Fibroblast of skin of right biceps (primary cell): ENCODE results near the gene CXCL12.
A peak's percentile ranks its signal among the peaks of the same experiment; 100 is the strongest.

ENCODE experiments used
- DNase-seq: peaks from one replicate; pipeline ENCODE4 v3.0.0-alpha.2; 2013

The CXCL12 gene

DNA sequence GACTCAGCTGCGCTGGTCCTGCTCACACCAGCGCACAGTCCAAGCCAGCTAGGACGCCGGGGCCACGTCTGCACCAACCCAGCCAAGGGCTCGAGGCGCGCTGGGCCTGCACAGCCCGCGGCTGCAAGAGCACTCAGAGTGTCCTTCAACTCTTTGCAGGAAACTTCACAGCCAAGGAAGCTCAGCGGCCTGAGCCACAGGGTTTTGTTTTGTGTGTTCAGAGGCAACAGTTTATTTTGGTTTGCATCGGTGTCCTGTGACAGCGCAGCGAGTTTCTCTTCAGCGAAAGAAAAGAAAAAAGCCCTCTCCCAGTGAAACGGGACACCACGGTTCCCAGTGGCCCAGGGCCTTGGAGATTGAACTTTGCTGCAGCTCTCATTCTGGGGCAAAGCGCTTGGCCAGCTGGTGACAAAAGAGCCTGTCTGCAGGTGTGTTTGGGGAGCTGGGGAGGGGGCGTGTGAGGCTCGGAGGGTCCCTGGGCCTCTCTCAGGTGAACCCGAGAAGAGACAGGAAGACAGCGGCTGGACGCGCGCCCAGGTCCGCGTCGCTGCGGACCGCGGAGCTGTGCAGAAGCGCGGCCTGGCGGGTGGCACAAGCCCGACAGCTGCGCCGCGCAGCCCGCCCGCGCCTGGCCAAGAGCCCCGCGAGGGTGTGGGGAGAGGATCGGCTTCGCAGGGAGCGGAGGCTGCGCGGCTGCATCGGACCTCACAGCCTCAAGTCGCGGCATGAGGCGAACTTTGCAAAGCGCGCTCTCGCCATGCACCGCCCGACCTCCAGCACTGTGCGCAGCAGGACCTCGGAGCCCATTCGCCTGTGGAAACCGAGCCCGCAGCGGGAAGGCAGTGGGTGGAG, 922 bp downstream of the CXCL12 start:
- DNase-seq: peak; percentile 43

DNA sequence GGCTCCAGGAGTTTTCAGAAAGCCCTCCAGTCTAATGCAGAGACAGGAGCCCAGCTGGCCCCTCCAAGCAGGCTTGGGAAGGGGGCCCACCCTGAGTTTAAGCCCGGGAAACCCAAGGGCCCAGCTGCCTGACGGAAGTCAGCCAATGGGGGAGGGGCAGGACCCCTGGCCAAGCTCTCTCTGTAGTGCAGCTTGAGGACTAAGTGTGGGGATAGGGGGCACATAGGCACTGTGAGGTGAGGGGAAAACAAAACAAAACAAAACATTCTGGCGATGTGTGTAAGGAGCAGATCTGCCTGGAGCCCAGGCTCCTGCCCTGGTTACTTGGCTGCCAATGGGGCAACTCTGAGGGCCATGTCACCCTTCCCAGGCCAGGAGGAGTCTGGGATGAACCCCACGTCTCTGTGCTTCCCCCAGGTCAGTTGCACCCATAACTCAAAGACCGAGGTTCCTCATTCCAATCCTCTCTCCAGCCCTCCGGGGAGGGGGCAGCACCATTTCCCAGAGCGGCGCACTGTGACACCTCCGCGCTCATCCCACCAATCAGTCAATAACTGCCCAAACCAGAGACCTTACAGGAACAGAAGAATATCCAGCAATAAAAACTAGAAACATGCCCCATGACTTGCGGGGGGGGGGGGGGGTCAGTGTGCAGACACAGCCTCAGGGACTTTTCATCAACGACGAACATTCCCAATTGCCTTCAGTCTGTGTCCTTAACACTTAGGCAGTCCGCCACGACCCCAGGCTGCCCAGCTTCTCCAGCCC, 1.7 kb downstream of the CXCL12 start:
- no peak for DNase-seq

DNA sequence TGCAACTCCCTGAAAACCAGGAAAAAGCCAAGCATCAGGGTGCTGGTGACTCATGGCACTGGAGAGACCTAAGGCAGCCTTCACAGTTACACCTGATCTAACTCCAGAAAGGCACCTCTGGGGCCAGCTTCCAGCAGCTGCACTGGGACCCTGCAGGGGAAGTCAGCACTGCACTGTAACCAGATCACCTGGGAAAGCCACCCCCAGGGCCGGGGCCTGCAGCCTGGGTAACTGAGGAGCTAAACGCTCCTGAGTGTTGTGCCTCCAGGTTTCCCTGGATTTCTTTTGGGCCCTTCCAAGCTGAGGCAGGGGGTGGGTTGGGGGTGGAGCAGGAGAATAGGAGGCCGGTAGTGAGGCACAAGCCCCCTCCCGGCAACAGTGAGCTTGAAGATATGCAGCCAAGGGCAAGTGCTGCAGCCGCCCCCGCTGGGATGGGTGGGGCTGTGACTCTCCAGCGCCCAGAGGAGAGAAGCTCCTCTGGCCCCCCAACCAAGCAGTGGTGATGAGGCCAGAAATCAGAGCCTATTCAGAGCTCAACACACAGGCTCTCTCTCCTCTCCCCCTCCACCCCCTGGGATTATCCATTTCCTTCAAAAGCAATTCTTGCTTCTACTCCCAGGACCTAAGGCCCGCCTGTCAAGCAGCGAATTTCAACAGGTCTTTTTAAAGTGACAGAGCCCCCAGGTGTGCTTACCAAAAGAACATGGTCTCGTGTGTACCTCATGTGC, 2.6 kb downstream of the CXCL12 start:
- DNase-seq: peak; percentile 22

DNA sequence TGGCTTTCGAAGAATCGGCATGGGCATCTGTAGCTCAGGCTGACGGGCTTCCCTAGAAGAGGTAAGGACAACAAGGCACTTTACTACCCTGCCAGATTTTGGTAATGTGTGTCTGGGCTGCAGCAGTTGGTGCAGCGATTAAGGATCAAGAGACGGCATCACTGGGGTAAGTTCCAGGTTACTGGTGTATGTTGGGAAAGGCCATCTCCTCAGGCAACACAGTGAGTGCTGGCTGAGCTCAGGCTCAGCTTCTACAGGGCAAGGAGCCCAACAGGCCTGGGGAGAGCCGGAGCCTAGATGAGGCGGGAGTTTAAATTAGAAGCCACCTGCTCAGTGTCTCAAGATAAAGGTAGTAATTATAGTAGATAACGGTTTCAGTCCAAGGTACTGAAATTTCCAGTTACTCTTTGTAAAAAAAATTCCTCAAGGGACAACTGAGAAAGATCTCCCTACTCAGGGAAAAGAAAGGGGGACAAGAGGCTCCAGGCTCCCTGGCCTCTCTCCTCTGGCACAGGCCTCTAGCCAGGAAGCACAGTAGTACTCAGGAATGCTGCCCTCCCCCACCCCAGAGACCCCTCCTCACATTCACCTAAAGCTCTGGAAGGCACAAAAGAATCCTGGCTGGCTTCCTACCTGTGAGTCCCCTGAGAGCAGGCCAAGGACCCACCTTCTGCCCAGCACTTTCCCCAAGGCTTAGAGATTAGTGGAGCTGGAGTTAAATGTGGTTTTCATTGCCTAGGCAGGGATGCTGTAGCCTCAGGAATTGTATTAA, 3.9 kb downstream of the CXCL12 start:
- DNase-seq: no peak

DNA sequence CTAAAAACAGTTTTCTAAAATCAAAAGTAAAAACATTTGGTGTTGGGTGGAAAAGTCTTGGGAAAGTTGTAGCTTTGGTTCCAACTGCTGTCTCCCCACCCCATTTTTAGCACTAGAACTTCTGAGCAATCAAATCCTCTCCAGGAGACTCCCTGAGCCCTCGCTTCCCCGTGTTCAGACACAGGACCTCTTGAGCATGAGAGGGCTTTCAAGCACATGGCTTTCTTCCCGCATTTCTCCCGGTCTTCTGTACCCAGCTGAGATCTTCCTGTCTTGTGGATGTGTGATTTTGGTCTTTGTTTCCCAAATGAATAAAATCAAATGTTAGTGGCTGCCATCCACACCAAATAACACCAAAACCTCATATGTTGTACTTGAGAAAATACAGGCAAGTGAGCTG, 5.0 kb downstream of the CXCL12 start:
- no peak for DNase-seq

DNA sequence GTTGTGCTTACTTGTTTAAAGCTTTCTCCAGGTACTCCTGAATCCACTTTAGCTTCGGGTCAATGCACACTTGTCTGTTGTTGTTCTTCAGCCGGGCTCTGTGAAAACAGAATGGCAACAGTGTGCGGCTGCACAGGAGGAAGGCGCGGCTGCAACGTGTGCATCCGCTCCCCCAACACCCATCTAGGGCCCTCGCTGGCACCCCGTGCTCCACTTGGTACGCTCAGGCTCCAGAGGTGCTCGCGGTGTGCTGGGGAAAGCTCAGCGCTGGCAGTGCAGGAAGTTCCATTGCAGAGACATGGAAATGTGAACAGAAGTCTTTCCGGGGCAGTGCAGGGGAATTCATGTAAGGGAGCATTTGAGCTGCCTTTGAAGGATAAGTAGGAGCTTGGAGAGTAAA, 6.3 kb downstream of the CXCL12 start:
- no peak for DNase-seq

DNA sequence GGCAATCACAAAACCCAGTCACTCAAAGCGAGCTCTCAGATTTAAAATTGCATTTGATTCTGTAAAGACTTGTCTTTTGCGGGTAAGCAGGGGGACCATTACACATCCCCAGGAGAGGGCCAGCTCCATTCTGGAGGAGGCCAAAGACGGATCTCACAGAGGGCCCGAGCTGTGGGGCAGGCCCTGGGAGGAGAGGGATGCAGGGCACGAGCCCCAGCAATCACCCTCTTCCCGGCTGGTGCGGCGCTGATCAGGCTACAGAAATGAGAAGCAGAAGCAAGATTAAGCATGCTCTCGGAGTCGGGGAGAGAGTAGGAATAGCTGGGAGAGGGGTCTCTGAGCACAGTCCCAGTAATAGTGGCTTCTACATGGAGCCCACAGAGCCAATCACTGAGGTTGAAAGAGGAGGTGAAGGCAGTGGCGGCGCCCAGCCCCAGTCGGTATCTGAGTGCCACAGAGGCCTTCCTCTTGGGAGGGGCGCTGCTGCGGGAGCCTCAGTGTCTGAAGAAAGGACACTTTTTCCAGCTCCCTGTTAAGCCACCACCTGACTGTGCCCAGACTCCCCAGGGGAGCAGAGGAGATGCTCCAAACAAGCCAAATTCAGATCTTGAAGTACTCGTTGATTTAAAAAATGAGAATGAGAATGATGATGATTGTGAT, 7.1 kb downstream of the CXCL12 start:
- no peak for DNase-seq

DNA sequence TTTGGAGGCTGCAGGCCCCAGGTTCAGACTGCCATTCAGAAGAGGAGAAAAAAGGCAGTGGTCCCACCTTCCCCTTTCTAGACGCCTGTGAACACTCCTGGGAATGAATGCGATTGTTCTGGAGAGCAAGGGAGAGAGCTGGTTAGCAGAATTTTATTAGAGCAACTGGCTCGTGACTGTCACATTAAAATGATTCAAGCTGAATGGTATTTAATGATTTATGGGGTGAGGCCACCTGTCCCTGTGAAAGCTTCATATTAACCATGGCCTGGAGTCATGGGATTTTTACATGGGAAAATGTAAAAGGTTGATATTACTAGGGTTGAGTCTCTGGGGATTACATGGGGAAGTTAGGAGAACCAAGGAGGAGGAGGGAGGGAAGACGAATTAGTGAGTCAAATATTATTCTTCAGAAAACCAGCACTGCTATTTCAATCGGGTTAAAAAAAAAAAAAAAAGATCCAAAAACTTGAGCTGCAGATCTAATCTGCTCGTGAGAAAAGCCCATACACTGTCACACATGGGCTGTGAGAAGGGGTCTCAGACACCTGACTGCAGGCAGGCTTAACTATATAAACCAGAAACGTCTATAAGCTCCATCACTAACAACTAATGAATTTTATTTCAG, 8.3 kb downstream of the CXCL12 start:
- peak; percentile 23 for DNase-seq

DNA sequence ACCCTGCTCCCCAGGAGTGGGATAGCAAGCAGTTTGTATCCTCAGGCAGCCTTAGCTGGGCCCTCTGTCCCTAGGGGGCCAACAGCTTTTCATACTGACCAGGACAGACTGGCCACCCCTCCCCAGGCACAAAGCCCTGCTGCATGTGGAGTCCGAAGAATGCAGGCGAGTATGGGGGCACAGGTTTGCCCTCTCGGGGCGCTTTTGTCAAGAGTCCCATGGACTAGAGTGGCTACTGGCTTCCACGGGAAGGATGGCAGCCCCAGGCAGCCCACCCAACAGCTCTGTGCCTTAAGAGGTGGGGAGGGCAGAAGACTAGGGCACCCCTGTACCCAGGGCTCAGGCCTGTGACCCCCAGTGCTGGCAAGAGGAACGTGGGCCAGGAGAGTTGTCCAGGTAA, 10.7 kb downstream of the CXCL12 start:
- DNase-seq: no peak

DNA sequence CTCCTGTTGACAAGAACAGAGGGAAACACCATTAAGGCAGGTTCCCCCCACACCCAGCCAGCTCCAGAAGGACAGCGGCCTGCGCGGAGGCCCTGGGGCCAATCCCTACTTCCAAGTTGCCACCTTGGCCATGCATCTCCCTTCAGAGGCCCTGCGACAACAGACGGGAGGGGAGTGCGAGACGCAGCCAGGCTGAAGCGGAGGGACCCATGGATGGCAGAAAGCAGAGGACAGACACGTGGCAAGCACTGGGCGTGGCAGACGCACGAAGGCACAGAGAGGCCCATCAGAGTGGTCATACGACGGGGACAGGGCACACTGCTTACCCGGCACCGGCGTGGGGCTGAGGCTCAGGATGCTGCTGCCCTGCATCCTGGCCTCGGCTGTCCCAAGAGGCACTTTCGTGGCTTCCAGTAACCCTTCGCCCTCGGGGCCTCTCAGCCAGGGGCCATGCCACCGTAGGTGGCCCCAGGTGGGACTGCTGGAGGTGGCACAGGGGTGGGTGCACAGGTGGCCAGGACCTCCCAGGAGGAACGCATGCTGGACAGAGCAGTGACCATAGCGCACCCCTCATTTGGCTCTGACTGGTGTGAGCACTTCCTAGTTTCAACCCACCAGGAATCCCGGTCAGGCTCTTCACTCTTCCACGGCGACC, 11.4 kb downstream of the CXCL12 start:
- no peak for DNase-seq

DNA sequence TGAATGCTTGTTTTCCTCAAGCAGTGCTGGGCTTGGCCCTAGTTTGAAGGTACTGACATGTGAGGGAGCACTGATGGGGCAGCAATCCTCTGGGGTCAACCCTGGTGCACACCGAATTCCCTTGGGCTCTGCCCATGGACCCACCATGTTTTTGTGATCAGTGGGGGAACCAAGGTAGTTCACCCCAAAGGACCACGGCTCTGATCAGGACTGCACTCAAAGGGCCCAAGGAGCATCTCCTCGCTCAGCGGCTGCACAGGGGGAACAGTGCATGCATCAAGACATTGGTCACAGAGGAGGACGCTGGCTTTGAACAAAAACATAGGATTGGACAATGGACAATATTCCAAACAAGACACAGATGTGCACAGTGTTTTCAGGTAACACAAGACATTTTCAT, 12.7 kb downstream of the CXCL12 start:
- DNase-seq: no peak

DNA sequence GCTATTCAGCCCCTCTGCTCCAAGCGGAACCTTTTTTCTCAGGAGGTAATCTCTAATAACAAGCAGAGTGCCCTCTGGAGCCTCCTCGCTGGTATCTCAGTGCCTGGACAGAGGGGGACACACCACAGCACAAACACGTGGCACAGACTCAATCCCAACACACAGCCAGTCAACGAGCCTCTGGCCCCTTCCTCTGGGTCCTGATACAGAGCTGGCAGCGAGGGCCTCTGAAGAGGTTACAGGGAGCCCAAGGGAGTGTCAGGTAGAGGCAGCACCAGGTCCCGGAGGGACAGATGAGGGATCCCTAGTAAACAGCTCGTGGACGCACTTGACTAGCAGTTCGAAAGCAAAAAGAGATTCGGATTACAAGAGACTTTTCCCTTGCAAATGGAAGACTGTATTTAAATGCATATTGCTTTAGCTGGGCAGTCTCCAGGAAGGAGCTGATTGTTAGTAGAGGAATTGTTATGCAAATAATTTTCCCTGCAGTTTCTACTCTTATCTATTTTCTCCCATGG, 14.1 kb downstream of the CXCL12 start:
- DNase-seq: peak; percentile 18

DNA sequence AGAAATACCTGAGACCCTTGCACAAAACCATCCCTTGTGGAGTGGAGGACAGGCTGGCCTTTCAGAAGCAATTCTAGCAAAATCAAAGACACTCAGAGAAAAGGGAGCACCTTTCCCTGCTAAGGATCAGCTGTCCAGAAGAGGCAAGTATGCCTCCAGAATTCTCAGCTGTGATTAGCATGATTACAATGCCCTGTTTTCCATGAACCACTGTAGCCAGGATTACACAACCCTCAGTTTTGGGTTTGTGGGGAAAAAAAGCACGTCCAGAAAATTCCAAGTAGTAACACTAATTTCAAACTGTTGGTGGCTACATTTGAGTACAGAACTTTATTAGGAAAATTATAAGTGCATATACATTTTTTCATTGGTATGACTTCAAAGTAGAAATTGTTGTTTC, 15.0 kb downstream of the CXCL12 start:
- peak; percentile 41 for DNase-seq

DNA sequence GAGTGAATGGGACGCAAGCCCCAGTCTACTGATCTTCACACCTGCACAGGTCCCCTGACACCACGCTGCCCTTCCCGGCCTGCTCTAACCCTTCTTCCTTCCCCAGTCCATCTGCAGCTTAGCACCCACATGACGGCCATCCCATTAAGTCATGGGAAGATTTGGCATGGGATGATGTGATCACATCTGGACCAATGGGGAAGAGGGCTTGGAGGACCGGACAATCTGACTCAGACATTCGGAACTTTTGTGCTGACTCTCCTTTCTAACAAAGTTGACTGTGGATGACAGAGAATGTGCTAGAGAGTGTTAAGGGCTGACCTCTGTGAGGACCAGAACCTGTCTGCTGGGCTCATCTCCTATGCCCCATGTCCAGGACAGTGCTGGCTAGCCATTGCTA, 15.6 kb downstream of the CXCL12 start:
- peak; percentile 67 for DNase-seq

DNA sequence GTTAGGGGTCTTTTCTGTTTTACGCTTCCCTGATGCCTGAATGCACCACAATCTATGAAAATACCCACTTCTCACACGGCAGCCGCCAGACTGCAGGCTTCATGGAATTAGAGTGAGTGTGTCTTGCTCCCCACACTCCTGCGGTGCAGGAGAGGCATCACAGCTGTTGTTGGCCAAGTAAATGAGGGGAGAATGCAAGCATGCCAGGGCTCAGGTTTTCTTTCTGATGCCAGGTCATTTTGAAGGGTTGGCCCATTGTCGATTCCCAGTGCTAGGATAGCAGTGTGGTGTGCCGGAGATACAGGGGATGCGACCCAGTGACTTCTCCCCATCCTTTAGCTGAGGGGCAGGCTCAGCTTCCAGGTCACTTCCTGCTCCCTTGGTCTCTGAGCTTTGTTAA, 16.3 kb downstream of the CXCL12 start:
- peak; percentile 9 for DNase-seq

DNA sequence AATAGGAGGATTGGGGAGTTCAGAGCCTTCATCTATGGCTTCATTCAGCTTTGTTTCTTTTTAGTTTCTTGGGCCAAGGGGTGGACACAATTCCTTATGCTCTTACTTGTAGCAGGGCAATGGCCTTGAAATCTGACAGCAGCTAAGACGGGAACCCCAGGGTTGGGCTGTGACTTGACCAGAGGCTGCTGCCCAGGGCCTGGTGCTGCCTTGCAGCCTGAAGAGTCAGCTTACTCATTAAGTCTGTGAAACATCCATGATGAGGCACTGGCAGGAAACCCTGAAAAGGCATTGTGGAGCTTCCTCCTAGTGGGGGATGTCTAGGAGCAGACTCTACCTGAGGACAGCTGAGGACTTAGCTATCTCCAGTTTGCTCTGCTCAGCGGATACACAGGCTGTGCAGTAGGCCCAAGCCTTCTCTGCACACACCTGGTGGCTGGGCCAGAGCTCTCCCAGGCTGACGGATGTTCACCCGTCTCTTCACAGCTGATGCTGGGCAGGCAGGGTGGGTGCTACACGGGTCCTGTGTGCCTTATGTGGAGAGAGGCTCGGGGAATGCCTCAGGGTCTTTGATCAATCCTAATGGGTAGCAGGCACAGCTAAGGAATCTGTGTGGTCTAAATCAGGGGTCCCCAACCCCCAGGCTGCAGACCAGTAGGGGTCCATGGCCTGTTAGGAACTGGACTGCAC, 17.8 kb downstream of the CXCL12 start:
- DNase-seq: peak; percentile 29

DNA sequence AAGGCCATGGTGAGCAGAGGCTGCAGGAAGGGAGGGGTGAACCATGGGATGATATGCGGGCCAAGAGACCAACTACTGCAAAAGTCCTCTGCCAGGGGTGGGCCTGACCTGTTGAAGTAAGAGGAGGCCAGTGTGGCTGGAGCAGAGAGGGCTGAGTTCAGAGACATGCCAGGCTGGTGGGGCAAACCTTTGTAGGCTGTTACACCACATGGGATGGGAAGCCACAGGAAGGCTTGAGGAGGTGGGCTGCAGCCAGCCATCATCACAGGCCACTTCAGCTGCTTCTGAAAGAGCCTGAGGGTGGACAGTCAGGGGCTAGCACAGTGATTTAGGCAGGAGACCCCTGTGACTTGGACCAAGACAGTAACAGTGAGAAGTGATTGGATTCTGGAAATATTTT, 20.3 kb downstream of the CXCL12 start:
- DNase-seq: no peak

DNA sequence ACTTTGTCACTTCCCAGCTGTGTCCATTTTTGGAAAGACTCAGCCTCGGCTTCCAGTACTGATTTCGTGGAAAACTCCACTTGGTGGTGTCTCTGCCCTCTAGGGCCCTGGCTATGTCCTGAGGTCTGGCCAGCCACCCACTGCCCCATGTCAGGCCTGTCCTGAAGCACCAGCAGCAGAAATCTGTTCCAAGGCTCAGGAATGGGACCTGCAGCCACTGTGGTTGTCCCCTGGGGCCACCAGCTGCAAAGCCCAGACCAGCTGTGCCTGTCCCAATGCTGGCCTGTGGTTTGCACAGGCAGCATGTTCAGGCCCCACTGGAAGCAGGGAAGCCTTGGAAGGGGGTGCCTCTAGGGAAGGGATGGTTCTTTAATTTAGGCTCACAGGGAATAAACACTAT, 21.2 kb downstream of the CXCL12 start:
- no peak for DNase-seq

DNA sequence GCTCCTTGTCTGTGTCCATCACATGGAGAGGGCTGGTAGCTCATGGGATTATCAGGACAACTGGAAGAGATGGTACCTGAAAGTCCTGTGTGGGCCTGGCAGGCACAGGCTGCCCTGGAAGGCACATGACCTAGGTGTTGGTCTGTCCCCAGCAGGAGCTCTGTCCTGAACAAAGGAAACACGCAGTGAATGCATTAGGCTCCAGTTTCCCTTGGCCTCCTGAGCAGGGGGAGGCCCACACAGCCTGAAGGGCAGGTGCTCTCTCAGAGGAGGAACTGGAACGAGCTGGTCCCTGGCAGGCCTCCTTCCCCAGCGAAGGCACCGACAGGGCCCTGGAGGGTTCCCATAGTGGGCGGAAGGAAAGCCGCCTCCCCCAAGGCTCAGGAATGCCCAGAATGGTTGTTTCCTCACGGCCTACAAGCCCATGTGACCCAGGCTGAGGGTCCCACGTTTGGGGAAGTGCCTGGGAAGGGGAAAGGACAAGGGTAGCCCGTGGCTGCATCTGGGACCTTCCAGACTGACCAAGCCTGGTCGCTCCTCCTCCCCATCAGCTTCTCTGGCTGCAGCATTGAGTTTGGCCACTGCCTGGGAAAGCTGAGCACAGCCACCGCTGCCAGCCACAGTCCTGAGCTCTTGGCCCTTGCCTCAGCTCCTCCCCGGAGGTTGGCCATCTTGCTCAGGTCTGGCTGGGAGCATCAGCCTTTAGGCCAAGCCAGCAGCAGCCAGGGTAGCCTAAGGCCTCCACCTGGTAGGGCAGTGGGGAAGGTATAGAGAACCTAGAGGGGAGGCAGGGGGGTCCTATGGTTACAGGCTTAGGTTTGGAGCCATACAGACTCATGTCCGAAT, 21.8 kb downstream of the CXCL12 start:
- no peak for DNase-seq
